OCI-LY7 (cell line): ENCODE results near the gene CCHCR1. TPM values are rescaled to one million over a fixed set of nuclear protein-coding genes. Genes with fewer than 3 reads are reported as not detected.
"Not testable (repeated sequence)": the region's sequence is repeated elsewhere in the genome, so short reads cannot be mapped to it uniquely, and the experiment has no call there.

Source experiments
- BruUV-seq: library from RNA; stranded (reverse); fragments of 400-500 nt; replicated peaks from 2 replicates; lab custom pipeline; 2021; lab: Mats Ljungman, UMichigan
- CTCF ChIA-PET: fragments of 300-600 bp; sonication (Branson Sonifier 250); formaldehyde crosslinking; loops from one replicate; lab custom pipeline; 2022; ENCODE audit warnings: antibody characterized with exemption; ENCODE audit not compliant: unreplicated experiment; lab: Charles Lee
- POLR2A ChIA-PET: fragments of 300-600 bp; sonication (Branson Sonifier 250); formaldehyde crosslinking; loops from one replicate; lab custom pipeline; 2022; ENCODE audit warnings: antibody characterized with exemption; lab: Charles Lee
- DNase-seq: peaks from one replicate; pipeline ENCODE4 v3.0.0-alpha.2; 2015; ENCODE audit warnings: low spot score
- H2AFZ ChIP-seq: fragments of 200-600 bp; sonication (generic), shearing (Covaris generic); 2 replicates; pipeline ENCODE4 v1.6.1; 2014; ENCODE audit warnings: mild to moderate bottlenecking, antibody characterized with exemption, low read length, moderate library complexity
- H3K27ac ChIP-seq: fragments of 200-600 bp; sonication (generic); 2 replicates; pipeline ENCODE4 v1.5.1; 2014; ENCODE audit warnings: mixed run types, low read depth, mild to moderate bottlenecking, moderate library complexity, low read length, inconsistent platforms; ENCODE audit not compliant: poor library complexity, severe bottlenecking
- H3K36me3 ChIP-seq: fragments of 200-600 bp; sonication (generic); 2 replicates; pipeline ENCODE4 v1.6.1; 2014; ENCODE audit warnings: mild to moderate bottlenecking, antibody characterized with exemption, low read length, moderate library complexity, mixed read lengths; ENCODE audit not compliant: insufficient read depth
- H3K4me1 ChIP-seq: fragments of 200-600 bp; sonication (generic); 2 replicates; pipeline ENCODE4 v1.5.1; 2014; ENCODE audit warnings: mild to moderate bottlenecking, low read length; ENCODE audit not compliant: insufficient read depth, poor library complexity, severe bottlenecking
- H3K4me2 ChIP-seq: fragments of 200-600 bp; sonication (generic); 2 replicates; pipeline ENCODE4 v1.6.1; 2014; ENCODE audit warnings: mild to moderate bottlenecking, low read length
- H3K4me3 ChIP-seq: fragments of 200-600 bp; sonication (generic); 2 replicates; pipeline ENCODE4 v1.5.1; 2014; ENCODE audit warnings: mild to moderate bottlenecking, low read depth, low read length; ENCODE audit not compliant: poor library complexity, severe bottlenecking
- H3K79me2 ChIP-seq: fragments of 200-600 bp; sonication (generic); 2 replicates; pipeline ENCODE4 v1.6.1; 2016; ENCODE audit warnings: low read depth, mild to moderate bottlenecking, low read length, moderate library complexity, mixed read lengths; ENCODE audit not compliant: insufficient read depth
- H3K9me2 ChIP-seq: fragments of 200-600 bp; sonication (generic); 2 replicates; pipeline ENCODE4 v1.6.1; 2016; ENCODE audit warnings: mild to moderate bottlenecking, low read length, mixed read lengths; ENCODE audit not compliant: insufficient read depth
- H3K9me3 ChIP-seq: fragments of 200-600 bp; sonication (generic); 2 replicates; pipeline ENCODE4 v1.6.1; 2014; ENCODE audit warnings: mild to moderate bottlenecking, mixed run types, low read length, mixed read lengths
- H4K20me1 ChIP-seq: fragments of 200-600 bp; sonication (generic); 2 replicates; pipeline ENCODE4 v1.6.1; 2014; ENCODE audit warnings: mild to moderate bottlenecking, antibody characterized with exemption, low read length, moderate library complexity, mixed read lengths; ENCODE audit not compliant: insufficient read depth
- EZH2phosphoT487 ChIP-seq: fragments of 200-600 bp; sonication (generic); IDR thresholded peaks from 2 replicates; pipeline ENCODE4 v1.6.1; 2018; ENCODE audit warnings: low read depth, borderline replicate concordance, mild to moderate bottlenecking, mixed run types, antibody characterized with exemption, low read length, moderate library complexity, mixed read lengths
- intact Hi-C: fragments of 100-400 bp; cut with micrococcal nuclease; formaldehyde crosslinking; loops from one replicate; pipeline ENCODE4 v1.10.0; 2022; ENCODE audit not compliant: unreplicated experiment
- total RNA-seq, 2 experiments: library from RNA; depleted of rRNA in 1 of 2; stranded (reverse); fragments of >200 nt in 1 of 2; shearing (Covaris generic) in 1 of 2; gene quantifications; 2 replicates each; pipeline ENCODE4 v1.2.3, GENCODE V29; 2014 to 2022
- TF ChIP-seq, protein P1 (sequence below): fragments of 200-600 bp; sonication (generic); conservative IDR thresholded peaks from 2 replicates; pipeline ENCODE4 v1.5.1; 2014; ENCODE audit warnings: mild to moderate bottlenecking, antibody characterized with exemption, low read length, moderate library complexity, mixed read lengths

Gene CCHCR1
- total RNA-seq, 2 experiments from 2014 or later = 23.9 to 33.0 TPM

DNA sequence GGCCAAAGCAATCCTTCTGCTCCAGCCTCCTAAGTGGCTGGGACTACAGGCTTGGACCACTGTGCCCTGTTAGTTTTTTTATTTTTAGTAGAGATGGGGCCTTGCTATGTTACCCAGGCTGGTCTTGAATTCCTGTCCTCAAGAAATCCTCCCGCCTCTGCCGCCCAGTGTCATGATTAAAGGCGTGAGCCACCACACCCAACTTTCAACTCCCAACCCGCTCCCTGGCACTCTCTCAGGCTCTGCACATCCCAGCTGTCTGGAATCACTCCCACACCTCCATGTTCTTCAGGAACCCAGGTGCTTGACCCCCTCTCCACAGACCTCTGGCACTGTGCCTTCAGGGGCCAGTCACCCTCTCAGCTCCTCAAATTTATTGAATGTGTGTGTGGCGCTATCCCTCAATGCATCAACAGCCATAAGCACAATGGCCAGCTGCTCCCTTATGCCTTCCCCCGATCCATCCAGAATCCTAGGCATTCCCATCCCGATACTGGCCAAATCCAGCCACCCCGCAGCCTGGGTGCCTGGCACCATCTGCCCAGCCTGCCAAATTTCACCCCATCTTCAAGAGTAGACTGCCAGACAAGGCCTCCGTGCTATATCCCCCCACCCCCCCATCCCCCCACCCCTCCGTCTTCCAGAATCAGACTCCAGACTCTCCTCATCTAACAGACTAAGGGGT lies 13.5 kb upstream of the CCHCR1 start:
- intact Hi-C loops = no loop called here
- no peaks in the 10 kb centered on the region for H4K20me1 ChIP-seq
- no peaks in the 10 kb centered on the region for H3K9me2 ChIP-seq
- ChIA-PET POLR2A (no interaction called here), CTCF (no interaction called here)
- H3K27ac ChIP-seq = no peak overlapping the region
- no peaks in the 10 kb centered on the region for H3K79me2 ChIP-seq
- H3K9me3 ChIP-seq = no peaks in the 10 kb centered on the region
- TF ChIP-seq, protein P1, sequence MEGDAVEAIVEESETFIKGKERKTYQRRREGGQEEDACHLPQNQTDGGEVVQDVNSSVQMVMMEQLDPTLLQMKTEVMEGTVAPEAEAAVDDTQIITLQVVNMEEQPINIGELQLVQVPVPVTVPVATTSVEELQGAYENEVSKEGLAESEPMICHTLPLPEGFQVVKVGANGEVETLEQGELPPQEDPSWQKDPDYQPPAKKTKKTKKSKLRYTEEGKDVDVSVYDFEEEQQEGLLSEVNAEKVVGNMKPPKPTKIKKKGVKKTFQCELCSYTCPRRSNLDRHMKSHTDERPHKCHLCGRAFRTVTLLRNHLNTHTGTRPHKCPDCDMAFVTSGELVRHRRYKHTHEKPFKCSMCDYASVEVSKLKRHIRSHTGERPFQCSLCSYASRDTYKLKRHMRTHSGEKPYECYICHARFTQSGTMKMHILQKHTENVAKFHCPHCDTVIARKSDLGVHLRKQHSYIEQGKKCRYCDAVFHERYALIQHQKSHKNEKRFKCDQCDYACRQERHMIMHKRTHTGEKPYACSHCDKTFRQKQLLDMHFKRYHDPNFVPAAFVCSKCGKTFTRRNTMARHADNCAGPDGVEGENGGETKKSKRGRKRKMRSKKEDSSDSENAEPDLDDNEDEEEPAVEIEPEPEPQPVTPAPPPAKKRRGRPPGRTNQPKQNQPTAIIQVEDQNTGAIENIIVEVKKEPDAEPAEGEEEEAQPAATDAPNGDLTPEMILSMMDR = no peak
- TF ChIP-seq EZH2phosphoT487 = no peak
- no peaks in the 10 kb centered on the region for H3K36me3 ChIP-seq
- no peak overlapping the region for H3K4me2 ChIP-seq
- no peak overlapping the region for H2AFZ ChIP-seq
- H3K4me1 ChIP-seq = no peaks in the 10 kb centered on the region
- H3K4me3 ChIP-seq = no peak overlapping the region
- no peak for DNase-seq
- BruUV-seq = no TSS peak

DNA sequence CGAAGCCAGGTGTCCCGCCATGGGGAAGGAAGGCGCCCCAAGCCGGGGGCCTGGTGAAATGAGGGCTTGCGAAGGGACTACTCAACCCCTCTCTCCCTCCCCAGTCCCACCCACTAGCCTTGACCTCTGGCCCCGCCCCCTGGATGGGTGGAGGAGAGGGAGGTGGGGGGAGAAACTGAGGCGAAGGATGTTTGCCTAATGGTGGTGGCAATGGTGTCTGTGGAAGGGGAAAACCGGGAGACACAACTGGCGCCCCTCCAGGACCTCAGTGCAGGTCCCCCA lies 12.9 kb upstream of the CCHCR1 start, which contains the start of gene POU5F1:
Gene POU5F1, minus strand, starts transcription at position 83 of the 282 bp plus-strand sequence. Its CDS starts 62 bp downstream, at position 21.
- BruUV-seq = no TSS peak
- ChIA-PET POLR2A (no interaction called here), CTCF (no interaction called here)
- Histone ChIP-seq H3K9me2 (no peaks in the 10 kb centered on the region), H3K27ac (no peak within 1 kb of the TSS), H4K20me1 (no peaks in the 10 kb centered on the region), H3K4me1 (peaks cover 3% of the 10 kb centered on the region), H2AFZ (no peak within 1 kb of the TSS), H3K4me2 (no peak within 1 kb of the TSS), H3K36me3 (no peaks in the 10 kb centered on the region), H3K4me3 (no peak within 1 kb of the TSS), H3K79me2 (no peaks in the 10 kb centered on the region), H3K9me3 (no peaks in the 10 kb centered on the region)
- intact Hi-C loops = no loop called here
- TF ChIP-seq, protein P1 = no peak
- no peak for TF ChIP-seq EZH2phosphoT487
- DNase-seq = no peak

DNA sequence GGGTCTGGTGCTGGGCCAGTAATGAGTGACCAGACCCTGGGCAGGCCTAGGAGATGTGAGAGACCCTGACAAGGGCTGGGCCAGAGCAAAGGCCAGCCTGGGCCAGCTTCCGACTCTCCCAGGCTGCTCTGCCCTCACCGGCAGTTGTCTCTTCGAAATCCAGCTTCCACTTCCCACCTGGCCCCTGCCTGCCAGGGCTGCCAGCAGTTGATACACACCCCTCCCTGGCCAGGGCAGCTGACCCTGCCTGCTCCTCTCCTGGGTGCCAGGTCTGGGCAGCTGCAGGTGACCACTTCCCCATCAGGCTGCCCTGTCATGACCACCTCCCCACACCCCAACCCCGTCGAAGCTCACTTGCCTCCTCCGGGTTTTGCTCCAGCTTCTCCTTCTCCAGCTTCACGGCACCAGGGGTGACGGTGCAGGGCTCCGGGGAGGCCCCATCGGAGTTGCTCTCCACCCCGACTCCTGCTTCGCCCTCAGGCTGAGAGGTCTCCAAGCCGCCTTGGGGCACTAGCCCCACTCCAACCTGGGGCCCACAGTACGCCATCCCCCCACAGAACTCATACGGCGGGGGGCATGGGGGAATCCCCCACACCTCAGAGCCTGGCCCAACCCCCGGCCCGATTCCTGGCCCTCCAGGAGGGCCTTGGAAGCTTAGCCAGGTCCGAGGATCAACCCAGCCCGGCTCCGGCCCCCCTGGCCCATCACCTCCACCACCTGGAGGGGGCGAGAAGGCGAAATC lies 12.4 kb upstream of the CCHCR1 start:
- DNase-seq, H3K36me3 ChIP-seq, H3K9me2 ChIP-seq, H4K20me1 ChIP-seq, CTCF ChIA-PET, BruUV-seq, H3K79me2 ChIP-seq, H3K4me3 ChIP-seq, H3K9me3 ChIP-seq, H3K4me2 ChIP-seq, POLR2A ChIA-PET, H2AFZ ChIP-seq, H3K4me1 ChIP-seq, intact Hi-C loops, H3K27ac ChIP-seq: not testable (repeated sequence)
